Chondrocyte (in vitro differentiated cells): Measurements from ENCODE around the gene SRCIN1. TPM values are rescaled to one million over a fixed set of nuclear protein-coding genes. Genes with fewer than 3 reads are reported as not detected.
A peak's percentile ranks its signal among the peaks of the same experiment; 100 is the strongest.

Source experiments
- DNase-seq: peaks from one replicate; pipeline ENCODE4 v3.0.0; 2021; ENCODE audit warnings: mixed read lengths, low spot score
- H3K27ac Mint-ChIP-seq: one replicate; pipeline ENCODE4 v1.8.0; 2021; ENCODE audit warnings: mild to moderate bottlenecking, moderate library complexity, mixed read lengths; ENCODE audit not compliant: unreplicated experiment
- H3K27me3 Mint-ChIP-seq: 2 replicates; pipeline ENCODE4 v1.8.0; 2021; ENCODE audit warnings: low read depth, mixed read lengths
- H3K36me3 Mint-ChIP-seq: 2 replicates; pipeline ENCODE4 v1.8.0; 2021; ENCODE audit warnings: low read depth, mixed read lengths
- H3K4me1 Mint-ChIP-seq: 2 replicates; pipeline ENCODE4 v1.8.0; 2021; ENCODE audit warnings: low read depth, mild to moderate bottlenecking, mixed read lengths
- H3K4me3 Mint-ChIP-seq: one replicate; pipeline ENCODE4 v1.8.0; 2021; ENCODE audit warnings: mild to moderate bottlenecking, moderate library complexity, mixed read lengths; ENCODE audit not compliant: unreplicated experiment
- H3K9me3 Mint-ChIP-seq: 2 replicates; pipeline ENCODE4 v1.8.0; 2021; ENCODE audit warnings: low read depth, mixed read lengths
- CTCF ChIP-seq: fragments of 200-600 bp; sonication (generic); IDR thresholded peaks from 2 replicates; pipeline ENCODE4 v1.5.0; 2021; ENCODE audit warnings: antibody characterized with exemption, mild to moderate bottlenecking, moderate library complexity
- total RNA-seq: library from RNA; stranded (reverse); gene quantifications from 3 replicates; pipeline ENCODE4 v1.2.1, GENCODE V29; 2021

SRCIN1 gene
- total RNA-seq, 1 donor from 2014 or later, result 0.30 TPM

- no peak overlapping the region for H3K4me3 Mint-ChIP-seq
- H3K4me1 Mint-ChIP-seq, result peaks cover 8% of the 10 kb centered on the region
- H3K27ac Mint-ChIP-seq, result no peak overlapping the region
- TF ChIP-seq CTCF, result no peak
- no peaks in the 10 kb centered on the region for H3K9me3 Mint-ChIP-seq
- no peaks in the 10 kb centered on the region for H3K36me3 Mint-ChIP-seq
- no peak for DNase-seq
- H3K27me3 Mint-ChIP-seq, result peaks cover 37% of the 10 kb centered on the region
Observed at GRCh38 chr17:38585918-38586529, 19.7 kb downstream of the SRCIN1 start.

- DNase-seq, result no peak
- H3K27ac Mint-ChIP-seq, result no peak overlapping the region
Observed at GRCh38 chr17:38585056-38585917, 20.5 kb downstream of the SRCIN1 start.

GRCh38 chr17:38584350-38584925, 21.3 kb downstream of the SRCIN1 start:
- peaks cover 17% of the 10 kb centered on the region for H3K4me1 Mint-ChIP-seq
- H3K9me3 Mint-ChIP-seq, result no peaks in the 10 kb centered on the region
- no peak for DNase-seq
- peak; percentile 97 for TF ChIP-seq CTCF
- peaks cover 38% of the 10 kb centered on the region for H3K27me3 Mint-ChIP-seq
- no peak overlapping the region for H3K4me3 Mint-ChIP-seq
- no peaks in the 10 kb centered on the region for H3K36me3 Mint-ChIP-seq
- no peak overlapping the region for H3K27ac Mint-ChIP-seq

More at GRCh38 chr17:38585056-38585917, 20.5 kb downstream of the SRCIN1 start:
- no peak overlapping the region for H3K4me3 Mint-ChIP-seq
- no peak for TF ChIP-seq CTCF
- H3K27me3 Mint-ChIP-seq, result peaks cover 36% of the 10 kb centered on the region
- H3K36me3 Mint-ChIP-seq, result no peaks in the 10 kb centered on the region
- H3K9me3 Mint-ChIP-seq, result no peaks in the 10 kb centered on the region
- peaks cover 10% of the 10 kb centered on the region for H3K4me1 Mint-ChIP-seq

GRCh38 chr17:38583828-38584349, 21.9 kb downstream of the SRCIN1 start:
- H3K27me3 Mint-ChIP-seq, result peaks cover 40% of the 10 kb centered on the region
- no peaks in the 10 kb centered on the region for H3K36me3 Mint-ChIP-seq
- TF ChIP-seq CTCF, result no peak
- DNase-seq, result no peak
- H3K9me3 Mint-ChIP-seq, result no peaks in the 10 kb centered on the region
- no peak overlapping the region for H3K27ac Mint-ChIP-seq
- H3K4me3 Mint-ChIP-seq, result no peak overlapping the region
- H3K4me1 Mint-ChIP-seq, result peaks cover 22% of the 10 kb centered on the region

GRCh38 chr17:38583176-38583575, 22.6 kb downstream of the SRCIN1 start:
- Mint-ChIP-seq H3K36me3 (no peaks in the 10 kb centered on the region), H3K9me3 (no peaks in the 10 kb centered on the region), H3K27me3 (peaks cover 36% of the 10 kb centered on the region), H3K4me1 (peaks cover 24% of the 10 kb centered on the region), H3K4me3 (no peak overlapping the region), H3K27ac (no peak overlapping the region)
- no peak for TF ChIP-seq CTCF
- DNase-seq, result no peak
